Measurements from ENCODE around the gene MTHFD1. TPM values are rescaled to one million over a fixed set of nuclear protein-coding genes. Genes with fewer than 3 reads are reported as not detected.

The MTHFD1 gene
- total RNA-seq, 1 experiment from 2014 or later = 226 TPM

- TF ChIP-seq ZNF416 (CRISPR knock-in tag; IDR thresholded peaks at IDR 0.05) = no peak
- TF ChIP-seq STAT6 (CRISPR knock-in tag; conservative IDR thresholded peaks at IDR 0.05; ENCODE audit: low read depth) = no peak
Observed at GRCh38 chr14:64475585-64476273, 87.6 kb downstream of the MTHFD1 start (continued).

GRCh38 chr14:64476438-64476837, 88.3 kb downstream of the MTHFD1 start:
- no peak overlapping the region for H3K4me3 Mint-ChIP-seq
- DNase-seq (ENCODE audit: low spot score) (no peak), ATAC-seq (no peak)
- ChIA-PET POLR2A (interaction anchor here (0.6 kb wide), 1 partner anchor 584 kb away, joined by 3 read pairs; no protein-coding TSS in a partner anchor), CTCF (interaction anchor here (1.0 to 1.5 kb wide), 2 partner anchors 35 to 132 kb away, joined by 4 to 5 read pairs; no protein-coding TSS in a partner anchor)
- no peaks in the 10 kb centered on the region; the same call in 1 of the 2 replicates for H3K36me3 Mint-ChIP-seq
- no peaks in the 10 kb centered on the region for H3K9me3 Mint-ChIP-seq
- H3K4me1 Mint-ChIP-seq = peaks cover 13% of the 10 kb centered on the region; the same call in 1 of the 2 replicates
- H3K27ac Mint-ChIP-seq = 0 out of 2 replicates have a peak overlapping the region, but pooled peaks have one; percentile 8
- no peak for TF ChIP-seq ATF6 (CRISPR knock-in tag; IDR thresholded peaks at IDR 0.05)
- TF ChIP-seq ZNF425 (CRISPR knock-in tag; conservative IDR thresholded peaks at IDR 0.05) = no peak
- no peak for TF ChIP-seq ZBTB21 (CRISPR knock-in tag; IDR thresholded peaks at IDR 0.05; ENCODE audit: borderline replicate concordance)
- TF ChIP-seq ERG (CRISPR knock-in tag; IDR thresholded peaks at IDR 0.05) = no peak
- no peak for TF ChIP-seq STAT6 (CRISPR knock-in tag; conservative IDR thresholded peaks at IDR 0.05; ENCODE audit: low read depth)
- no peak for TF ChIP-seq TEAD1 (CRISPR knock-in tag; IDR thresholded peaks at IDR 0.05)
- no peak for TF ChIP-seq ZNF671 (CRISPR knock-in tag; IDR thresholded peaks at IDR 0.05)
- no peak for TF ChIP-seq ELF4 (CRISPR knock-in tag; IDR thresholded peaks at IDR 0.05; ENCODE audit: low read depth)
- TF ChIP-seq NR2C2 (CRISPR knock-in tag; IDR thresholded peaks at IDR 0.05) = no peak
- TF ChIP-seq USF1 (CRISPR knock-in tag; IDR thresholded peaks at IDR 0.05) = no peak
- no peak for TF ChIP-seq FOXP4 (CRISPR knock-in tag; IDR thresholded peaks at IDR 0.05)
- TF ChIP-seq NFYB (CRISPR knock-in tag; conservative IDR thresholded peaks at IDR 0.05; ENCODE audit: low read depth) = no peak
- H3K27me3 Mint-ChIP-seq (ENCODE audit: low read depth) = no peaks in the 10 kb centered on the region
